Stomach (tissue), 9 donors: Measurements from ENCODE around the gene RBMS3. TPM values are rescaled to one million over a fixed set of nuclear protein-coding genes. Genes with fewer than 3 reads are reported as not detected.
"Not testable (repeated sequence)": the region's sequence is repeated elsewhere in the genome, so short reads cannot be mapped to it uniquely, and the experiment has no call there.

Experiments used
- DNase-seq, 2 donors: peaks; one replicate each; pipeline versions ENCODE4 v3.0.0 to v3.0.0-alpha.2; 2013 to 2019
- H3K27ac ChIP-seq, 5 donors: fragments of 200-600 bp in 4 of 5; sonication (generic) in 4 of 5; one replicate each; pipeline ENCODE4 v1.5.1; 2013 to 2019; ENCODE audit warnings: mild to moderate bottlenecking in 1 of 5, moderate library complexity in 1 of 5
- H3K27me3 ChIP-seq, 3 donors: fragments of 200-600 bp; sonication (generic); one replicate each; pipeline ENCODE4 v1.5.1; 2017 to 2019; ENCODE audit warnings: mixed run types in 1 of 3
- H3K36me3 ChIP-seq, 4 donors: fragments of 200-600 bp; sonication (generic); 1 replicate in 3 of 4; 2 replicates in 1 of 4; pipeline ENCODE4 v1.5.1; 2016 to 2019
- H3K4me1 ChIP-seq, 4 donors: fragments of 200-600 bp; sonication (generic); one replicate each; pipeline ENCODE4 v1.5.1; 2016 to 2019
- H3K4me3 ChIP-seq, 4 donors: fragments of 200-600 bp; sonication (generic) in 3 of 4; one replicate each; pipeline ENCODE4 v1.5.1; 2016 to 2019; ENCODE audit warnings: mild to moderate bottlenecking in 1 of 4
- H3K9me3 ChIP-seq, 4 donors: fragments of 200-600 bp; sonication (generic); one replicate each; pipeline ENCODE4 v1.5.1; 2016 to 2019
- CTCF ChIP-seq, 7 experiments: fragments of 450-650 bp in 4 of 7; fragments of 200-600 bp in 3 of 7; sonication (generic) in 3 of 7; IDR thresholded peaks; one replicate each; pipeline ENCODE4 v1.5.1; 2016 to 2019; ENCODE audit warnings: antibody characterized with exemption in 7 of 7, control low read depth in 2 of 7, mild to moderate bottlenecking in 1 of 7
- EP300 ChIP-seq: sonication (generic); formaldehyde crosslinking; IDR thresholded peaks from one replicate; pipeline ENCODE4 v1.6.1; 2017; ENCODE audit warnings: antibody characterized with exemption
- POLR2A ChIP-seq, 4 donors: fragments of 450-650 bp; IDR thresholded peaks; one replicate each; pipeline ENCODE4 v1.6.1; 2016; ENCODE audit warnings: antibody characterized with exemption in 4 of 4, control low read depth in 2 of 4, mild to moderate bottlenecking in 1 of 4, moderate library complexity in 1 of 4
- POLR2AphosphoS5 ChIP-seq, 3 donors: sonication (generic); formaldehyde crosslinking; IDR thresholded peaks; one replicate each; pipeline ENCODE4 v1.6.1; 2016; ENCODE audit warnings: antibody characterized with exemption in 3 of 3
- WGBS, 5 donors: extraction: QIAGEN DNeasy Blood & Tissue Kit in 3 of 5; methylation state at CpG; one replicate each; pipeline versions ENCODE4 v1.1.5 to v1.1.7; 2013 to 2018; 5-methylcytosine and 5-hydroxymethylcytosine counted together
- intact Hi-C: fragments of 100-400 bp; cut with DNase I; formaldehyde crosslinking; loops from one replicate; pipeline ENCODE4 v1.15.1; 2023; ENCODE audit warnings: low total_unique reads
- polyA plus RNA-seq, 3 donors: library from polyadenylated mRNA; stranded (reverse); fragments of 200-250 nt; gene quantifications; one replicate each; pipeline ENCODE4 v1.2.3, GENCODE V29; 2013
- total RNA-seq, 5 donors: library from RNA; depleted of rRNA; stranded (reverse); fragments of >200 nt; gene quantifications; one replicate each; pipeline versions ENCODE4 v1.1.0 to v1.2.3, GENCODE V29; 2014 to 2016
- donor health status: healthy with polysubstance abuse.
- donor health status: Bipolar disorder and iron deficiency.
- donor health status: healthy.

Gene RBMS3
- total and polyA plus RNA-seq, 8 donors: 2.0 to 103 (median 16.0) TPM

GRCh38 chr3:29805757-29806156 lies 524.9 kb downstream of the RBMS3 start:
- no peaks in the 10 kb centered on the region for H3K9me3 ChIP-seq
- no peak for DNase-seq
- H3K4me3 ChIP-seq: no peak overlapping the region
- no peak overlapping the region for H3K27ac ChIP-seq
- intact Hi-C loops: no loop called here
- no peak for TF ChIP-seq POLR2A (IDR thresholded peaks at IDR 0.05)
- TF ChIP-seq POLR2AphosphoS5 (IDR thresholded peaks at IDR 0.05): no peak
- no peak for TF ChIP-seq EP300
- TF ChIP-seq CTCF (IDR thresholded peaks at IDR 0.05): no peak
- peaks cover 0 to 5% (median 2%) of the 10 kb centered on the region in 4 donors for H3K4me1 ChIP-seq
- WGBS, 5 donors: 2 to 94% (median 57%) methylated on average over 1 of the region's 1 CpG
- no peaks in the 10 kb centered on the region for H3K36me3 ChIP-seq
- no peaks in the 10 kb centered on the region for H3K27me3 ChIP-seq

GRCh38 chr3:29808324-29808723 lies 527.5 kb downstream of the RBMS3 start:
- H3K27ac ChIP-seq, H3K9me3 ChIP-seq, H3K4me1 ChIP-seq, H3K27me3 ChIP-seq, intact Hi-C loops, H3K4me3 ChIP-seq, H3K36me3 ChIP-seq, DNase-seq: not testable (repeated sequence)
- WGBS, 5 donors: 88 to 94% (median 89%) methylated on average over 3 of the region's 3 CpGs

DNA sequence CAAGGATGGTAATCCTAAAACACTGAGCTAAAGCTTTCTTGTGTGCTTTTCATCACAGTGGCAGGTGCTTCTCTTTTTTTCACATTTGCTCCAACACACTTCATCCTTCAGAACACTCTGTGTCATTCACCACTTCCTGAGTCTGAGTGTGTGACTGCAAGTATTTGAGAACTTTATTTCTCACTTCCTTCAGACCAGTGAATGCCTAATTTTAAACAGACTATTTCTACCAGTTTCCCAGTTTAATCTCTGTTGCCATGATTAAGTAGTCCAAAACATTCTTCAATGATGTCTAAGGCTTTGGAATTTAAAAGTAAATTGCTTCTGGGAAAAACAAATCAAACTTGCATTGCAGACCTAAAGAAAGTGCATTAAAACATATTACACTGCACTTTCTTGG lies 541.2 kb downstream of the RBMS3 start:
- Histone ChIP-seq H3K27me3 (no peaks in the 10 kb centered on the region), H3K9me3 (no peaks in the 10 kb centered on the region), H3K36me3 (no peaks in the 10 kb centered on the region), H3K4me3 (no peak overlapping the region), H3K4me1 (no peaks in the 10 kb centered on the region), H3K27ac (no peak overlapping the region)
- TF ChIP-seq CTCF (IDR thresholded peaks at IDR 0.05) (no peak), POLR2A (IDR thresholded peaks at IDR 0.05) (no peak), POLR2AphosphoS5 (IDR thresholded peaks at IDR 0.05) (no peak), EP300 (no peak)
- DNase-seq: no peak
- intact Hi-C loops: no loop called here

GRCh38 chr3:29823233-29823632 lies 542.4 kb downstream of the RBMS3 start:
- no peaks in the 10 kb centered on the region for H3K36me3 ChIP-seq
- intact Hi-C loops: no loop called here
- no peak for DNase-seq
- no peak overlapping the region for H3K4me3 ChIP-seq
- H3K4me1 ChIP-seq: peaks cover 0 to 4% (median 0%) of the 10 kb centered on the region in 4 donors
- TF ChIP-seq POLR2AphosphoS5 (IDR thresholded peaks at IDR 0.05) (no peak), CTCF (IDR thresholded peaks at IDR 0.05) (no peak), EP300 (no peak), POLR2A (IDR thresholded peaks at IDR 0.05) (no peak)
- H3K27me3 ChIP-seq: no peaks in the 10 kb centered on the region
- 71 to 89% (median 86%) methylated on average over 1 of the region's 1 CpG for WGBS, 5 donors
- H3K9me3 ChIP-seq: no peaks in the 10 kb centered on the region
- no peak overlapping the region for H3K27ac ChIP-seq

GRCh38 chr3:29826712-29827111 lies 545.8 kb downstream of the RBMS3 start:
- TF ChIP-seq POLR2A (IDR thresholded peaks at IDR 0.05) (no peak), CTCF (IDR thresholded peaks at IDR 0.05) (no peak), EP300 (no peak), POLR2AphosphoS5 (IDR thresholded peaks at IDR 0.05) (no peak)
- Histone ChIP-seq H3K4me3 (no peak overlapping the region), H3K36me3 (no peaks in the 10 kb centered on the region), H3K27ac (no peak overlapping the region), H3K4me1 (peaks cover 0 to 4% (median 0%) of the 10 kb centered on the region in 4 donors), H3K9me3 (no peaks in the 10 kb centered on the region), H3K27me3 (no peaks in the 10 kb centered on the region)
- intact Hi-C loops: no loop called here
- DNase-seq: no peak
